Mucosa of descending colon (tissue), 3 donors: ENCODE results near the gene CARD10. TPM values are rescaled to one million over a fixed set of nuclear protein-coding genes. Genes with fewer than 3 reads are reported as not detected.

Source experiments
- ATAC-seq: fragments of 200-7000 bp; cut with Tn5 transposase; one replicate; pipeline ENCODE4 v1.9.1; 2020; ENCODE audit warnings: mild to moderate bottlenecking, moderate library complexity
- DNase-seq, 3 donors: peaks; one replicate each; pipeline ENCODE4 v3.0.0-alpha.2; 2020
- H3K36me3 ChIP-seq: fragments of 200-600 bp; one replicate; pipeline ENCODE4 v1.8.0; 2021; ENCODE audit warnings: low read depth, mild to moderate bottlenecking
- H3K4me1 ChIP-seq: fragments of 200-600 bp; one replicate; pipeline ENCODE4 v1.8.0; 2021; ENCODE audit warnings: low read depth, mild to moderate bottlenecking
- H3K4me3 ChIP-seq: fragments of 200-600 bp; one replicate; pipeline ENCODE4 v1.8.0; 2021; ENCODE audit warnings: mild to moderate bottlenecking
- H3K9me3 ChIP-seq: fragments of 200-600 bp; one replicate; pipeline ENCODE4 v1.8.0; 2021; ENCODE audit warnings: mild to moderate bottlenecking
- CTCF ChIP-seq: fragments of 200-600 bp; IDR thresholded peaks from one replicate; pipeline ENCODE4 v1.8.0; 2022; ENCODE audit warnings: antibody characterized with exemption, mild to moderate bottlenecking
- intact Hi-C, 2 donors: fragments of 100-400 bp; cut with DNase I in 1 of 2; cut with micrococcal nuclease in 1 of 2; formaldehyde crosslinking; loops; one replicate each; pipeline versions ENCODE4 v1.11.0 to v1.11.1; 2022; cut with DNase I, micrococcal nuclease
- total RNA-seq, 3 donors: library from RNA; stranded (reverse); fragmentation: NEBNext Ultra II Directional in 2 of 3; extraction: Animal tissue kit (Norgen Biotek cat#: 25700) in 2 of 3; gene quantifications; one replicate each; pipeline versions ENCODE4 v1.2.1 to v1.2.4, GENCODE V29; 2021 to 2023
- donor health status: DM: no; HTN: no; CAD: no; lungs with moderate emphysema.
- donor health status: DM: no; HTN: no; CAD: no.
- donor health status: DM: no; HTN: yes; CAD: no.

The CARD10 gene
- total RNA-seq, 3 donors from 2014 or later, result 43.3 to 74.1 (median 60.5) TPM

- no peak overlapping the region for H3K4me3 ChIP-seq
- ATAC-seq (no peak), DNase-seq (no peak)
- no peak for TF ChIP-seq CTCF
- no peaks in the 10 kb centered on the region for H3K9me3 ChIP-seq
- no peaks in the 10 kb centered on the region for H3K36me3 ChIP-seq
- peaks cover 25% of the 10 kb centered on the region for H3K4me1 ChIP-seq
- intact Hi-C loops, result no loop called here
Observed at GRCh38 chr22:37510091-37510490, 9.1 kb downstream of the CARD10 start.

- no peak overlapping the region for H3K4me3 ChIP-seq
- DNase-seq, result peak in 1 of 3 donors; percentile 55
- no peaks in the 10 kb centered on the region for H3K36me3 ChIP-seq
- TF ChIP-seq CTCF, result no peak
- ATAC-seq, result no peak
- no peaks in the 10 kb centered on the region for H3K9me3 ChIP-seq
- peaks cover 28% of the 10 kb centered on the region for H3K4me1 ChIP-seq
- intact Hi-C loops, result no loop called here
Observed at GRCh38 chr22:37509059-37509860, 10.0 kb downstream of the CARD10 start.

- no peaks in the 10 kb centered on the region for H3K9me3 ChIP-seq
- intact Hi-C loops, result no loop called here
- ATAC-seq (peak; percentile 11), DNase-seq (peak; percentile 52 to 70 (median 70))
- TF ChIP-seq CTCF, result peak; percentile 10
- no peak overlapping the region for H3K4me3 ChIP-seq
- H3K36me3 ChIP-seq, result no peaks in the 10 kb centered on the region
- peaks cover 35% of the 10 kb centered on the region for H3K4me1 ChIP-seq
Observed at GRCh38 chr22:37508431-37508992, 10.7 kb downstream of the CARD10 start.

GRCh38 chr22:37507731-37508130 is 11.5 kb downstream of the CARD10 start:
- H3K4me1 ChIP-seq, result peaks cover 39% of the 10 kb centered on the region
- intact Hi-C loops, result no loop called here

GRCh38 chr22:37505989-37506388 is 13.2 kb downstream of the CARD10 start:
- TF ChIP-seq CTCF, result no peak
- H3K9me3 ChIP-seq, result no peaks in the 10 kb centered on the region
- intact Hi-C loops, result no loop called here
- H3K4me3 ChIP-seq, result no peak overlapping the region
- ATAC-seq, result no peak
- peaks cover 46% of the 10 kb centered on the region for H3K4me1 ChIP-seq
- DNase-seq, result no peak
- H3K36me3 ChIP-seq, result no peaks in the 10 kb centered on the region

More at GRCh38 chr22:37507731-37508130, 11.5 kb downstream of the CARD10 start:
- Histone ChIP-seq H3K9me3 (no peaks in the 10 kb centered on the region), H3K4me3 (no peak overlapping the region), H3K36me3 (no peaks in the 10 kb centered on the region)
- DNase-seq, result no peak
- ATAC-seq, result no peak
- TF ChIP-seq CTCF, result no peak
